NCI-H1417 (cell line): Measurements from ENCODE around the gene HUS1.
A peak's percentile ranks its signal among the peaks of the same experiment; 100 is the strongest.

ENCODE experiments used
- DNase-seq, 3 experiments: peaks; one replicate each; lab custom pipeline; 2025; lab: John Stamatoyannopoulos, UW

HUS1 gene

GRCh38 chr7:47979832-47980181 lies 392 bp upstream of the HUS1 start:
- DNase-seq: no peak

GRCh38 chr7:47978790-47979144 lies 648 bp downstream of the HUS1 start:
- DNase-seq: peak in 1 of 3 experiments; percentile 25

- DNase-seq: no peak
These were observed 5.7 kb downstream of the HUS1 start for GRCh38 chr7:47973739-47974138.

- DNase-seq: no peak
These were observed 8.7 kb downstream of the HUS1 start for GRCh38 chr7:47970761-47971160.

GRCh38 chr7:47968847-47969774 lies 10.3 kb downstream of the HUS1 start:
- peak; percentile 30 to 71 (median 31) for DNase-seq

- no peak for DNase-seq
These were observed 11.7 kb downstream of the HUS1 start for GRCh38 chr7:47967708-47968107.

- DNase-seq: no peak
These were observed 12.3 kb downstream of the HUS1 start for GRCh38 chr7:47967123-47967522.

- no peak for DNase-seq
These were observed 14.0 kb downstream of the HUS1 start for GRCh38 chr7:47965456-47965855.

GRCh38 chr7:47962262-47962661 lies 17.2 kb downstream of the HUS1 start:
- no peak for DNase-seq

GRCh38 chr7:47957156-47957555 lies 22.3 kb downstream of the HUS1 start:
- DNase-seq: no peak

- peak in 2 of 3 experiments; percentile 19 to 38 for DNase-seq
These were observed 23.2 kb downstream of the HUS1 start for GRCh38 chr7:47956220-47956619.

- no peak for DNase-seq
These were observed 25.0 kb downstream of the HUS1 start for GRCh38 chr7:47954231-47954911.

- DNase-seq: no peak
These were observed 25.6 kb downstream of the HUS1 start for GRCh38 chr7:47953822-47954221.

GRCh38 chr7:47952224-47952623 lies 27.2 kb downstream of the HUS1 start:
- DNase-seq: no peak

- DNase-seq: peak in 1 of 3 experiments; percentile 18
These were observed 28.0 kb downstream of the HUS1 start for GRCh38 chr7:47951374-47951773.

GRCh38 chr7:47950714-47951113 lies 28.7 kb downstream of the HUS1 start:
- DNase-seq: no peak

- no peak for DNase-seq
These were observed 29.7 kb downstream of the HUS1 start for GRCh38 chr7:47949703-47950102.

- no peak for DNase-seq
These were observed 31.1 kb downstream of the HUS1 start, which contains the start of gene PKD1L1 for GRCh38 chr7:47948141-47948790. TSS of gene PKD1L1 (minus strand) at chr7:47948466. CDS start at chr7:47948440, 26 bp downstream.

- no peak for DNase-seq
These were observed 32.1 kb downstream of the HUS1 start for GRCh38 chr7:47947355-47947749.

- no peak for DNase-seq
These were observed 32.6 kb downstream of the HUS1 start for GRCh38 chr7:47946581-47947354.

- peak; percentile 48 to 75 (median 48) for DNase-seq
These were observed 34.0 kb downstream of the HUS1 start for GRCh38 chr7:47945261-47946015.
